Stimulated activated CD8-positive, alpha-beta memory T cell treated with anti-CD3 and anti-CD28 coated beads, Interleukin-7, amount 100 ng/mL, for 4 hours (primary cell): Measurements from ENCODE around the gene RAB35.
"Not testable (repeated sequence)": the region's sequence is repeated elsewhere in the genome, so short reads cannot be mapped to it uniquely, and the experiment has no call there.

Source experiments
- DNase-seq, 2 donors: peaks; one replicate each; pipeline ENCODE4 v3.0.0-alpha.2; 2020; ENCODE audit warnings: low read depth in 2 of 2

Gene RAB35

GRCh38 chr12:120060717-120061116 is 55.8 kb downstream of the RAB35 start:
- DNase-seq = no peak

GRCh38 chr12:120060196-120060595 is 56.4 kb downstream of the RAB35 start:
- DNase-seq = no peak

GRCh38 chr12:120056739-120057138 is 59.8 kb downstream of the RAB35 start:
- no peak for DNase-seq

- DNase-seq = no peak
Observed at GRCh38 chr12:120055231-120056000, 61.1 kb downstream of the RAB35 start.

GRCh38 chr12:120054293-120054692 is 62.3 kb downstream of the RAB35 start:
- DNase-seq = no peak

GRCh38 chr12:120051535-120051934 is 65.0 kb downstream of the RAB35 start:
- DNase-seq = no peak

GRCh38 chr12:120049426-120049825 is 67.1 kb downstream of the RAB35 start:
- no peak for DNase-seq

GRCh38 chr12:120048263-120048662 is 68.3 kb downstream of the RAB35 start:
- DNase-seq = no peak

GRCh38 chr12:120047072-120047471 is 69.5 kb downstream of the RAB35 start:
- no peak for DNase-seq

GRCh38 chr12:120045367-120045766 is 71.2 kb downstream of the RAB35 start:
- not testable (repeated sequence) for DNase-seq
